GM12878 (cell line): ENCODE data around the gene NCF2.

Source experiments
- IKZF1 ChIP-seq: fragments of 450-650 bp; conservative IDR thresholded peaks from 2 replicates; pipeline ENCODE4 v1.6.1; 2017; ENCODE audit warnings: antibody characterized with exemption, mild to moderate bottlenecking
- NKRF ChIP-seq: fragments of 450-650 bp; conservative IDR thresholded peaks from 2 replicates; pipeline ENCODE4 v1.6.1; 2017; ENCODE audit warnings: mild to moderate bottlenecking, moderate library complexity
- POLR2A ChIP-seq: IDR thresholded peaks from 2 replicates; pipeline ENCODE4 v1.6.1; 2011; ENCODE audit warnings: low read depth, mild to moderate bottlenecking, low read length

GRCh38 chr1:183580281-183580682 lies 10.0 kb downstream of the NCF2 start:
- TF ChIP-seq NKRF (no peak), POLR2A (no peak), IKZF1 (peak; percentile 50)
